GM12865 (cell line): ENCODE data around the gene CISD2.
A peak's percentile ranks its signal among the peaks of the same experiment; 100 is the strongest.
"Not testable (repeated sequence)": the region's sequence is repeated elsewhere in the genome, so short reads cannot be mapped to it uniquely, and the experiment has no call there.

Source experiments
- DNase-seq: peaks from one replicate; pipeline ENCODE4 v3.0.0; 2010; ENCODE audit warnings: low read depth
- H3K4me3 ChIP-seq: 2 replicates; pipeline ENCODE4 v1.5.1; 2011; ENCODE audit warnings: mild to moderate bottlenecking, low read depth, low read length, control low read depth
- CTCF ChIP-seq: IDR thresholded peaks from 2 replicates; pipeline ENCODE4 v1.5.1; 2011; ENCODE audit warnings: low read length, control low read depth, low read depth, inconsistent platforms; ENCODE audit not compliant: insufficient read depth; ENCODE audit errors: missing control alignments

The CISD2 gene, protein sequence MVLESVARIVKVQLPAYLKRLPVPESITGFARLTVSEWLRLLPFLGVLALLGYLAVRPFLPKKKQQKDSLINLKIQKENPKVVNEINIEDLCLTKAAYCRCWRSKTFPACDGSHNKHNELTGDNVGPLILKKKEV

DNA sequence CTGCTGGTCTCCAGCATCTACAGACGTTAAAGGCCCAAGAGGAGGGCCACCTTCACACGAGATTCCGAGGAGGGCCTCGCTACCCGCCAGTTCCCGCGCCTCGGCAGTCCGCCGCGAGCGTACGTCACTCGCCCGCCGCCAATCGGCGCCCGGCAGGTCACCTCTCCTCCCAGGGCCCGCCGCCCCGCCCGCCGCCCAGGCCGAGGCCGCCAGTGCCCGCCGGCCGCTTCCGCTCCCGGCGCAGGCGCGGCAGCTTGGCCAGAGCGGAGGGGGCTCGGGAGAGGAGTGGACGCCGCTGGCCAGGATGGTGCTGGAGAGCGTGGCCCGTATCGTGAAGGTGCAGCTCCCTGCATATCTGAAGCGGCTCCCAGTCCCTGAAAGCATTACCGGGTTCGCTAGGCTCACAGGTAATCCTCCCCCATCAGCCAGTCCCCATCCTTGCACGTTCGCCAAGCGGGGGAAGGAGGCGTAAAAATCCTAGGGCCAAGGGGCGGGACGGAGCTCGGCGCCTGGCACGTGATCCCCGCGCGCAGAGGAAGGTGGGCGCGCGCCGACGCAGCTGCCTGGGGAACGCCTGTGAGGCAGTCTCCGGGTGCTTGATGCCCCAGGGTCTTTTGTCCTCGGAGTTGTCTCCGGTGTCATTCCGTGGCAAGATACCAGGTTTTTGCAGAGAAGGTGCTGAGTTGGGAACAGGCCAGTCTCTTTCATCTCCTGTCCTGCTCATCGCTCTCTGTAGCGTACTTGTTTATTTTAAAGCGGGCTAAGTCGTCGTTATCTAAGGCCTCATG, at the start of gene CISD2:
Gene CISD2, plus strand, starts transcription at position 212 of the 788 bp plus-strand sequence. Its CDS starts 93 bp downstream, at position 305.
- no peak for TF ChIP-seq CTCF
- peak; percentile 97 for DNase-seq
- peak within 1 kb of the TSS; percentile 75 for H3K4me3 ChIP-seq

DNA sequence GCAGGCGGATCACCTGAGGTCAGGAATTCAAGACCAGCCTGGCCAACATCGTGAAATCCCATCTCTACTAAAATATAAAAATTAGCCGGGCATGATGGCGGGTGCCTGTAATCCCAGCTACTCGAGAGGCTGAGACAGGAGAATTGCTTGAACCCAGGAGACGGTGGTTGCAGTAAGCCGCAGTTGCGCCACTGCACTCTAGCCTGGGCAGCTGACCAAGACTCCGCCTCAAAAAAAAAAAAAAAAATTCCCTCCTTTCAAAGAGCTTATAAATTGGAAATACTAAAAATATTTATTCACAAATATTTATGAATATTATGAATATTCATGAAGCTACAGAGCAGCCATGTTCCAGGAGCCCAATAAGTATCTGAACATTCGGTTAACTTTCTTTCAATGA, 49.7 kb upstream of the CISD2 start:
- not testable (repeated sequence) for DNase-seq, H3K4me3 ChIP-seq

GRCh38 chr4:102819588-102820365, 49.0 kb upstream of the CISD2 start:
- H3K4me3 ChIP-seq, result no peak overlapping the region
- DNase-seq, result no peak
- TF ChIP-seq CTCF, result no peak

- TF ChIP-seq CTCF, result no peak
- DNase-seq, result no peak
- H3K4me3 ChIP-seq, result peak overlapping the region; percentile 92
Measured at GRCh38 chr4:102823464-102823863, 45.3 kb upstream of the CISD2 start.

DNA sequence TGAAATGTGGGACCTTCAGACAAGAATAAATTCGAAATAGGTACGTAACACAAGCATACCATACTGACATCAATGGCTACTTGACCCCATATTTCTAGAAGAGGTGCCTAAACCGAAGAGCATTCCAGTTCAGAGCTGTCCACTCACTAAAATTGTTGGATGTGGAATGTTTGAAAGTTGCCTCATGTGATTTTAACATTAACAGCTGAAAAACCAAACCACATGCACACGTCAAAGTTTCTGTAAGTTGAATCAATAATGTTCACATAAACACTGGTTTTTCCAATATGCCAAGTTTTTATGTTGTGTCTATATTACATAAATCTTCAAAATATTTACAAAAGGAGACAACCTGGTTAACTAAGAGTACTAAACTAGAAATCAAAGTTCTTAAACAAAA, 44.9 kb upstream of the CISD2 start:
- peak overlapping the region; percentile 92 for H3K4me3 ChIP-seq
- no peak for DNase-seq
- TF ChIP-seq CTCF, result no peak

GRCh38 chr4:102824398-102824797, 44.4 kb upstream of the CISD2 start:
- DNase-seq, result no peak
- peak overlapping the region; percentile 92 for H3K4me3 ChIP-seq
- TF ChIP-seq CTCF, result no peak

- no peak for TF ChIP-seq CTCF
- peak; percentile 64 for DNase-seq
- peak overlapping the region; percentile 92 for H3K4me3 ChIP-seq
Measured at GRCh38 chr4:102825261-102826091, 43.3 kb upstream of the CISD2 start.
